ENCODE data around the gene BIRC6. TPM values are rescaled to one million over a fixed set of nuclear protein-coding genes. Genes with fewer than 3 reads are reported as not detected.

The BIRC6 gene
- total RNA-seq, 3 donors from 2014 or later (not counting 1 experiment from before 2014, with no cell fraction given): 190 to 225 (median 224) TPM

DNA sequence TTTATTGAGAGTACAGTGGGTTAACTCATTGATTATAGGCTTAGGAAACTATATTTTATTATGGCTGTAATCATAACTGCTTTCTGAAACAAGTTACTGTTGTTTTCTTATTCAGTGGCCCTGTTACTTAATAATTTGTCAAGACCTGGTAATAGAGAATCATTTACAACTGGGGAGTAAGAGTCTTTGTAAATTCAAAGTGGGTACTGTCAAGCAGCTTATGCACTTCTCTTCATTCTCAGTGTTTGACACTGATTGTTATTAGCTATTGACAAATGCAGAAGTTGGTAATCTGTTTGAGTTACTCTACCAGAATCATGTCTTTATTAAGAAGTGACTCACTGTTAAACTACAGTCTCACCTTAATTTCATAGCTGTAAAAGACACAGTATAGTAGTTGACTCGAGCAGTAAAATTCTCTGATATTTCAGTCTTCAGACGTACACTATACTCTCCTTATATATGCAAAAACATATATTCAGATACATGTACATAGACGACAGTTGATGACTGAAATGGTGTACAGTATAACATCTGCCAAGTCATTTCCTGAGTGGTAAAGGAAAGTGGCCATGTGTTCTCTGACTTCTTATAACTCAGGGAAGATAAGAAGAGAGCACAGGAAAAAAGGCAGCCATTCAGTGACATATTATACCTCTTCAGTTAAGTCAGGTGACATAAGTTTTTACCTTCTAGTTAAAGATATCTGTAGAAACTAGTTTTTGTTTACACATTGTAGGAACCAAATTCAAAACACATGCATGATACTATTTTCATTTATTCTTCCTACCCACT lies 235.0 kb downstream of the BIRC6 start:
- DNase-seq: peak in 1 of 2 donors; percentile 35
- WGBS (ENCODE audit: insufficient coverage): 0% methylated on average over 1 of the region's 3 CpGs
- Mint-ChIP-seq H3K27ac (peak overlapping the region; percentile 64 to 65), H3K4me3 (no peak overlapping the region), H3K36me3 (no peaks in the 10 kb centered on the region), H3K4me1 (peaks cover 17 to 18% of the 10 kb centered on the region in 2 donors), H3K9me3 (no peaks in the 10 kb centered on the region), H3K27me3 (ENCODE audit: low read depth in 2 of 2) (no peaks in the 10 kb centered on the region)
- no peaks in the 10 kb centered on the region for H3K27me3 ChIP-seq (ENCODE audit: control insufficient read depth, insufficient read depth, low read length)
- intact Hi-C loops (cut with micrococcal nuclease): no loop called here
- H3K4me3 ChIP-seq (ENCODE audit: low read length): no peak overlapping the region
- no peaks in the 10 kb centered on the region for H3K4me1 ChIP-seq (ENCODE audit: control insufficient read depth, insufficient read depth, low read length)
- peak; percentile 34 to 74 (median 65) for ATAC-seq
- H3K27ac ChIP-seq (ENCODE audit: low read length): no peak overlapping the region
- TF ChIP-seq, protein P1, sequence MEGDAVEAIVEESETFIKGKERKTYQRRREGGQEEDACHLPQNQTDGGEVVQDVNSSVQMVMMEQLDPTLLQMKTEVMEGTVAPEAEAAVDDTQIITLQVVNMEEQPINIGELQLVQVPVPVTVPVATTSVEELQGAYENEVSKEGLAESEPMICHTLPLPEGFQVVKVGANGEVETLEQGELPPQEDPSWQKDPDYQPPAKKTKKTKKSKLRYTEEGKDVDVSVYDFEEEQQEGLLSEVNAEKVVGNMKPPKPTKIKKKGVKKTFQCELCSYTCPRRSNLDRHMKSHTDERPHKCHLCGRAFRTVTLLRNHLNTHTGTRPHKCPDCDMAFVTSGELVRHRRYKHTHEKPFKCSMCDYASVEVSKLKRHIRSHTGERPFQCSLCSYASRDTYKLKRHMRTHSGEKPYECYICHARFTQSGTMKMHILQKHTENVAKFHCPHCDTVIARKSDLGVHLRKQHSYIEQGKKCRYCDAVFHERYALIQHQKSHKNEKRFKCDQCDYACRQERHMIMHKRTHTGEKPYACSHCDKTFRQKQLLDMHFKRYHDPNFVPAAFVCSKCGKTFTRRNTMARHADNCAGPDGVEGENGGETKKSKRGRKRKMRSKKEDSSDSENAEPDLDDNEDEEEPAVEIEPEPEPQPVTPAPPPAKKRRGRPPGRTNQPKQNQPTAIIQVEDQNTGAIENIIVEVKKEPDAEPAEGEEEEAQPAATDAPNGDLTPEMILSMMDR (IDR thresholded peaks at IDR 0.05): no peak
- H3K9me3 ChIP-seq (ENCODE audit: control insufficient read depth, insufficient read depth, low read length): no peaks in the 10 kb centered on the region
- peaks cover 12% of the 10 kb centered on the region for H3K36me3 ChIP-seq (ENCODE audit: control insufficient read depth, insufficient read depth, low read length)

DNA sequence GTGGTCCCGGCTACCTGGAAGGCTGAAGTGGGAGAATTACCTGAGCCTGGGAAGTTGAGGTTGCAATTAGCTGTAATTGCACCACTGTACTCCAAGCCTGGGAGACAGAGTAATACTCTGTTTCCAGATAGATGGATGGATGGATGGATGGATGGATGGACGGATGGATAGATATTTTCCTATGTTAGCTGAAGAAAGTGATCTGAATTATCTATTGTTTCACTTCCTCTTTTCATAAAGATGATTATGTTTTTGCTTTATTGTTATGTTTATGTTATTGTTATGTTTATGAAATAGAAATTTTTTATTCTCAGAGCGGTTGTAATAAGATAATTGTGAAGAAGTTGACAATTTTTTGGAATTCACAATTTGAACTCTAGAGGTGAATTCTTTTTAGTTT lies 237.8 kb downstream of the BIRC6 start:
- Histone ChIP-seq H3K27me3 (ENCODE audit: control insufficient read depth, insufficient read depth, low read length) (no peaks in the 10 kb centered on the region), H3K9me3 (ENCODE audit: control insufficient read depth, insufficient read depth, low read length) (no peaks in the 10 kb centered on the region), H3K36me3 (ENCODE audit: control insufficient read depth, insufficient read depth, low read length) (peaks cover 24% of the 10 kb centered on the region), H3K4me1 (ENCODE audit: control insufficient read depth, insufficient read depth, low read length) (no peaks in the 10 kb centered on the region), H3K4me3 (ENCODE audit: low read length) (no peak overlapping the region), H3K27ac (ENCODE audit: low read length) (no peak overlapping the region)
- no peaks in the 10 kb centered on the region for H3K27me3 Mint-ChIP-seq (ENCODE audit: low read depth in 2 of 2)
- ATAC-seq (no peak), DNase-seq (no peak)
- no peaks in the 10 kb centered on the region for H3K36me3 Mint-ChIP-seq
- H3K9me3 Mint-ChIP-seq: no peaks in the 10 kb centered on the region
- TF ChIP-seq, protein P1 (IDR thresholded peaks at IDR 0.05): no peak
- no peak overlapping the region for H3K4me3 Mint-ChIP-seq
- no peak overlapping the region for H3K27ac Mint-ChIP-seq
- 85% methylated on average over 2 of the region's 3 CpGs for WGBS (ENCODE audit: insufficient coverage)
- H3K4me1 Mint-ChIP-seq: peaks cover 15 to 17% of the 10 kb centered on the region in 2 donors
- intact Hi-C loops (cut with micrococcal nuclease): no loop called here

DNA sequence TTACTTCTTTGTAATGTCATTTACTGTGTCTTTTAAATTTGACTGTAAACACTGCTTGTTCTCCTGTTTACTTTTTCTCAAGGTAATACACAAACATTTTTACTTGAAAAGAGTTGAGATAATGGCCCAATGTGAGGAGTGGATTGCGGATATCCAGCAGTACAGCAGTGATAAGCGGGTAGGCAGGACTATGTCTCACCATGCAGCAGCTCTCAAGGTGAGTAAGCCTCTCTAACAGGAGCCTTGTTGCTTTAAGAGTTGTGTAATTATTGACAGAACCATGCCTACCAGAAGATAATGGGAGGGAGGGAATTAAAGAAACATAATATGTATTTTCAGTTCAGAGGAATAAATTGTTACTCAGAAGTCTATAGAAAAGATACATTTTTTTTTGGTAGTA lies 254.5 kb downstream of the BIRC6 start:
- no peaks in the 10 kb centered on the region for H3K9me3 Mint-ChIP-seq
- Histone ChIP-seq H3K27me3 (ENCODE audit: control insufficient read depth, insufficient read depth, low read length) (no peaks in the 10 kb centered on the region), H3K9me3 (ENCODE audit: control insufficient read depth, insufficient read depth, low read length) (no peaks in the 10 kb centered on the region), H3K4me3 (ENCODE audit: low read length) (no peak overlapping the region), H3K27ac (ENCODE audit: low read length) (no peak overlapping the region), H3K4me1 (ENCODE audit: control insufficient read depth, insufficient read depth, low read length) (no peaks in the 10 kb centered on the region), H3K36me3 (ENCODE audit: control insufficient read depth, insufficient read depth, low read length) (peaks cover 49% of the 10 kb centered on the region)
- no peak for ATAC-seq
- no peaks in the 10 kb centered on the region for H3K27me3 Mint-ChIP-seq (ENCODE audit: low read depth in 2 of 2)
- TF ChIP-seq, protein P1 (IDR thresholded peaks at IDR 0.05): no peak
- intact Hi-C loops (cut with micrococcal nuclease): no loop called here
- peaks cover 0 to 5% of the 10 kb centered on the region in 2 donors for H3K4me1 Mint-ChIP-seq
- 98% methylated on average over 2 of the region's 2 CpGs for WGBS (ENCODE audit: insufficient coverage)
- DNase-seq: no peak
- no peak overlapping the region for H3K27ac Mint-ChIP-seq
- no peaks in the 10 kb centered on the region for H3K36me3 Mint-ChIP-seq
- H3K4me3 Mint-ChIP-seq: no peak overlapping the region

Measured in natural killer cell (primary cell).